ENCODE data around the gene HPCA. TPM values are rescaled to one million over a fixed set of nuclear protein-coding genes. Genes with fewer than 3 reads are reported as not detected.

Gene HPCA
- total and polyA plus RNA-seq, 8 donors, result 0.16 to 5.2 (median 0.49) TPM; not detected in 1

DNA sequence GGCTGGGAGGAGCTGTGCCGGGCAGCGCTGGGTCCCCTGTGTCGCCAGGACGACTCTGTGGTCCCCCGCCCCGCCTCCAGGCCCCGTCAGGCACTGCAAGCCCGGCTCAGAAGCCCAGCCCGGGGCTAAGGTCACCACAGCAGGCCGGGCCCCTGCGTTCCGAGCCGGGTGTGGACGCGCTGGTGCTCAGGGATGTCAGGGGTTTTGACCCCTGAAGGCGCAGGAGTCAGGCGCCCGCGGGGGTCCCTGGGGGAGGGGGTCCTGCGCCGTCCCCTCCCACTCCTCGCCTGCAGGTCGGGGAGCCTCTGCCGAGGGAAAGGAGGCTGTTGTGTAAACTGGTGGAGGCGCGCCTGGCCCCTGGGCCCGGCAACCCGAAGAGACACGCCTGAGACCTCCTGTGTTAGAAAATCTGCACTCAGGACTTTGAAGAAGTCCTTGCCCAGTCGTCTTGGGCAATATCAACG, 38.6 kb downstream of the HPCA start:
- DNase-seq, result no peak
- H3K27me3 ChIP-seq, result no peaks in the 10 kb centered on the region
- TF ChIP-seq, protein P1, sequence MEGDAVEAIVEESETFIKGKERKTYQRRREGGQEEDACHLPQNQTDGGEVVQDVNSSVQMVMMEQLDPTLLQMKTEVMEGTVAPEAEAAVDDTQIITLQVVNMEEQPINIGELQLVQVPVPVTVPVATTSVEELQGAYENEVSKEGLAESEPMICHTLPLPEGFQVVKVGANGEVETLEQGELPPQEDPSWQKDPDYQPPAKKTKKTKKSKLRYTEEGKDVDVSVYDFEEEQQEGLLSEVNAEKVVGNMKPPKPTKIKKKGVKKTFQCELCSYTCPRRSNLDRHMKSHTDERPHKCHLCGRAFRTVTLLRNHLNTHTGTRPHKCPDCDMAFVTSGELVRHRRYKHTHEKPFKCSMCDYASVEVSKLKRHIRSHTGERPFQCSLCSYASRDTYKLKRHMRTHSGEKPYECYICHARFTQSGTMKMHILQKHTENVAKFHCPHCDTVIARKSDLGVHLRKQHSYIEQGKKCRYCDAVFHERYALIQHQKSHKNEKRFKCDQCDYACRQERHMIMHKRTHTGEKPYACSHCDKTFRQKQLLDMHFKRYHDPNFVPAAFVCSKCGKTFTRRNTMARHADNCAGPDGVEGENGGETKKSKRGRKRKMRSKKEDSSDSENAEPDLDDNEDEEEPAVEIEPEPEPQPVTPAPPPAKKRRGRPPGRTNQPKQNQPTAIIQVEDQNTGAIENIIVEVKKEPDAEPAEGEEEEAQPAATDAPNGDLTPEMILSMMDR (IDR thresholded peaks at IDR 0.05), result no peak
- H3K27ac ChIP-seq, result no peak overlapping the region
- intact Hi-C loops (cut with DNase I), result loop anchor here in 1 of 3 donors (10.0 kb wide), 1 partner anchor 130 kb away; no protein-coding TSS in a partner anchor
- WGBS, 2 donors, result 22 to 30% methylated on average over 31 of the region's 31 CpGs
- no peaks in the 10 kb centered on the region for H3K9me3 ChIP-seq
- FAIRE-seq, result no peak
- H3K4me3 ChIP-seq, result no peak overlapping the region
- no peaks in the 10 kb centered on the region for H3K4me1 ChIP-seq
- peak in 3 of 4 donors; percentile 28 to 51 (median 31) for ATAC-seq
- H3K36me3 ChIP-seq, result no peaks in the 10 kb centered on the region

DNA sequence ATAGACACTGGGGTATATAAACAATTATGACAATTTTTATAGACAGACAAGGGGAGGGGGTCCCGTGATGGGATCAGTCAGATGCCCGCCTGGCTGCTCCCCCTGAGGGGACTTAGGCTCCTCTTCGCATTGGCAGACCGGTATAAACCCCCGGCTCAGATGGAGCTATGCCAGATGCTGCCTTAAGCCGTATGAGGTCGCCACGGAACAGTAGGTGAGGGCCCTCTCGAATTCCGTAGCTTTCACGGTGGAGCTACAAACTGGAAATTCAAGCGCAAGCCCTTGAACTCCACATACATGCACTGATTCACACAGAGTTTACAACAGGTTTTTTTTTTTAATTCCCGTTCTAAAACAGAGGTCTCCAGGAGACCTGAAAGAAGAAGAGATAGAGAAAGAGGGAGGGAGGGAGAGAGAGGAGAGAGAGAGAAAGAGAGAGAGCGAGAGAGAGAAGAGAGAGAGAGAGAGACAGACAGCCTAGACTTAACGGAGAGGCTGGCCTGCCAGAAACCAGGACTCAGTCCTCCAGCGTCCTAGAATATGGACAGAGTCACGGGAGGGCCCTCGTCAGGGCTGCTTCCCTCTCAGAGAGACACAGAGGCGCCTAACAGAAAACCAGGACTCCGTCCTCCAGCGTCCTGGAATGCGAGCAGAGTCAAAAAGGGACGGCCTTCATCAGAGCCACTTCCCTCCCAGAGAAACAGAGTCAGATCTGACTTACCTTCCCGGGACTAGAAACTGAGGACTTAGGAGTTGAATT, 39.3 kb downstream of the HPCA start:
- no peak overlapping the region for H3K27ac ChIP-seq
- intact Hi-C loops (cut with DNase I), result loop anchor here in 1 of 3 donors (10.0 kb wide), 1 partner anchor 129 kb away; no protein-coding TSS in a partner anchor
- TF ChIP-seq, protein P1 (IDR thresholded peaks at IDR 0.05), result no peak
- H3K4me3 ChIP-seq, result no peak overlapping the region
- FAIRE-seq (no peak), ATAC-seq (peak; percentile 43 to 62 (median 59)), DNase-seq (peak in 1 of 6 donors; percentile 31)
- WGBS, 2 donors, result 40 to 46% methylated on average over 24 of the region's 24 CpGs
- no peaks in the 10 kb centered on the region for H3K27me3 ChIP-seq
- H3K4me1 ChIP-seq, result no peaks in the 10 kb centered on the region
- no peaks in the 10 kb centered on the region for H3K36me3 ChIP-seq
- no peaks in the 10 kb centered on the region for H3K9me3 ChIP-seq

DNA sequence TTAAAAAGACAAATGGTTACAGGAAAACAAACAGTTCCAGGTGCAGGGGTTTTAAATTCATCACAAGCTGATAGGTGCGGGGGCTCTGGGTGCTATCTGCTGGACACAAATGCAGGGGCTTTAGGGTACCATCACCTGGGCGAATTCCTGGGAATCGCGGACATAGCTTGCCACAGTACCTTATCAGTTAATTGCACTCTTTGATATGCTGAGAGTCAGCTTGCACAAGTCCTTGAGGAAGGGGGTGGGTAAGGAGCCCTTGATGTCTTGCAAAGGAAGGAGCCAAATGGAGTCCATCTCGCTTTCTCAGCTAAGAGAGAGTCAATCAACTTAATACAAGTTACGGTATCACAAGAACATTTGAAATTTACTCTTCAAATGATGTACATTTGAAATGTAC, 40.3 kb downstream of the HPCA start:
- intact Hi-C loops (cut with DNase I), result loop anchor here in 1 of 3 donors (10.0 kb wide), 1 partner anchor 128 kb away; no protein-coding TSS in a partner anchor
- TF ChIP-seq, protein P1 (IDR thresholded peaks at IDR 0.05), result no peak
- H3K27me3 ChIP-seq, result no peaks in the 10 kb centered on the region
- DNase-seq, result no peak
- ATAC-seq, result no peak
- H3K4me3 ChIP-seq, result no peak overlapping the region
- H3K36me3 ChIP-seq, result no peaks in the 10 kb centered on the region
- no peak for FAIRE-seq
- no peaks in the 10 kb centered on the region for H3K4me1 ChIP-seq
- no peaks in the 10 kb centered on the region for H3K9me3 ChIP-seq
- no peak overlapping the region for H3K27ac ChIP-seq
- WGBS, 2 donors, result 40 to 71% methylated on average over 6 of the region's 6 CpGs

DNA sequence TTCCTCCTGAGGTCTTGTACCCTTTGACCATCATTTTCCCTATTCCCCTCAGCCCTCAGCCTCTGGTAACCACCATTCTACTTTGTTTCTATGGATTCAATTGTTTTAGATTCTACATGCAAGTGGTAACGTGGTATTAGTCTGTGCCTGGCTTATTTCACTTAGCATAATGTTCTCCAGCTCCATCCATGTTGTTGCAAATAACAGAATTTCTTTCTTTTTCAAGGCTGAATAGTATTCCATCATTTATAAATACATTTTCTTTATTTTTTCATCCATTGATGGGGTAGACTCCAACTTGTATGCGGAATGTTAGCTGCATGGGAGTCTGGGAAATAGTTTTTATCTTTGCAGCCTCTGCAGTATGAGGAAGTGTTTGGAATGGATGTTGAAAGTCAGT, 41.1 kb downstream of the HPCA start:
- ATAC-seq (no peak), DNase-seq (no peak), FAIRE-seq (no peak)
- Histone ChIP-seq H3K27me3 (no peaks in the 10 kb centered on the region), H3K4me3 (no peak overlapping the region), H3K4me1 (no peaks in the 10 kb centered on the region), H3K27ac (no peak overlapping the region), H3K9me3 (no peaks in the 10 kb centered on the region), H3K36me3 (no peaks in the 10 kb centered on the region)
- 88 to 90% methylated on average over 2 of the region's 2 CpGs for WGBS, 2 donors
- intact Hi-C loops (cut with DNase I), result loop anchor here in 1 of 3 donors (10.0 kb wide), 1 partner anchor 127 kb away; no protein-coding TSS in a partner anchor
- TF ChIP-seq, protein P1 (IDR thresholded peaks at IDR 0.05), result no peak

DNA sequence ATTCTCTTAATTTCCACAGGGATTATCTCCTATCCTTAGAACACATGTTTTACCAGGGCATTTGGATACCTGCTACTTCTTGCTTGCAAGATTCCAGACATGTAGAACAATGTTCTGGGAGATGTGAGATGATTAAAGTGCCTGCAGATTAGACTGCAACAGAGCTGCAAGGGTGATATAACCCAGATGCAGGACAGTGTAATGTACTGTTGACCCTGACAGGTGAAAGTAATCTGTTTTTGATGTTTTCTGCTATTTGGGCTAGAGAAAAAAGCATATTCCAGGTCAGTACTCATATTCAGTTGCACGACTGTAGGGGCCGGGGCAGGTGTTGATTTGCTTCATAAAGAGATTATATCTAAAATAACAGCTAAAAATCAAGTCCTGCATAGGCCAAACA, 42.0 kb downstream of the HPCA start:
- Histone ChIP-seq H3K36me3 (no peaks in the 10 kb centered on the region), H3K27ac (no peak overlapping the region), H3K9me3 (no peaks in the 10 kb centered on the region), H3K4me3 (no peak overlapping the region), H3K4me1 (peaks cover 0 to 2% (median 0%) of the 10 kb centered on the region in 3 donors), H3K27me3 (no peaks in the 10 kb centered on the region)
- 88 to 92% methylated on average over 2 of the region's 2 CpGs for WGBS, 2 donors
- ATAC-seq (no peak), DNase-seq (no peak), FAIRE-seq (no peak)
- intact Hi-C loops (cut with DNase I), result loop anchor here in 1 of 3 donors (10.0 kb wide), 1 partner anchor 127 kb away; no protein-coding TSS in a partner anchor
- TF ChIP-seq, protein P1 (IDR thresholded peaks at IDR 0.05), result no peak
